Measurements from ENCODE around the gene ASXL1. TPM values are rescaled to one million over a fixed set of nuclear protein-coding genes. Genes with fewer than 3 reads are reported as not detected.

Gene ASXL1
- total RNA-seq, 1 experiment from 2014 or later = 25.7 TPM

DNA sequence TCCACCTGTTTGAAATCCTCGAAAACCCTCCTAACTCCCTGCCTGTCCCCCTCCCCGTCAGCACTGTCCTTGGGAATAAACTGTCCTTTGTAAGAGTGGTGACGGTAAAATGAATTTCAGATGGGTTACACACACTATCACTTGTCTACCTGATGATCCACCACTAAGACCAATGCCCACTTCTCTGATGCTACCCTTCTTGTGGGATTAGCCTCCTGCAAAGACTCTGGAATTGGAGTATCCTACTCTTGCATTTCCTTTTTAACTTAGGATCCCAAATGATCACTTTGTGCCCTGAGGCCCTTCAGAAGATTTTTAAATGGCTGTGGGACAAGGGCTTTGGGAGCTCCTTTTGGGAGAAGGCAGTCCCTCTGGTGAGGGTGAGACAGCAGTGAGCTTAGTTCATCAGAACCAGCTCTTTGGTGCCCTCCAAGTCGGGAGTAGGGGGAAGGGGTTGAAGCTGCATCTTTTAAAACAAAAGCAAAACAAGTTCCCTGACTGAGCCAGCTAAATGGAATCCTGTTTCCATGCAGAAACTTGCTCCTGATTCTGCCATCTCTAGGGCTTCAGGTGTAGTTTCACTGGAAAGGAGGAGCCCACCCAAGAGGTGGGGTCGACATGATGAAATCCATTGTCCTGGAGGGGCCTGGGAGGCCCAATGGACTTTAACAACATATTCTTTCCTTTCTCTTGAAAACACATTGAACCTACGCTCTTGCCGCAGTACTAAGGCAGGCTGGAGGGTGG, 86.5 kb downstream of the ASXL1 start:
- in situ Hi-C loops (cut with HindIII; ENCODE audit: low pct_unique_long_range_greater_than_20kb, low sequenced_read_pairs) = no loop called here

DNA sequence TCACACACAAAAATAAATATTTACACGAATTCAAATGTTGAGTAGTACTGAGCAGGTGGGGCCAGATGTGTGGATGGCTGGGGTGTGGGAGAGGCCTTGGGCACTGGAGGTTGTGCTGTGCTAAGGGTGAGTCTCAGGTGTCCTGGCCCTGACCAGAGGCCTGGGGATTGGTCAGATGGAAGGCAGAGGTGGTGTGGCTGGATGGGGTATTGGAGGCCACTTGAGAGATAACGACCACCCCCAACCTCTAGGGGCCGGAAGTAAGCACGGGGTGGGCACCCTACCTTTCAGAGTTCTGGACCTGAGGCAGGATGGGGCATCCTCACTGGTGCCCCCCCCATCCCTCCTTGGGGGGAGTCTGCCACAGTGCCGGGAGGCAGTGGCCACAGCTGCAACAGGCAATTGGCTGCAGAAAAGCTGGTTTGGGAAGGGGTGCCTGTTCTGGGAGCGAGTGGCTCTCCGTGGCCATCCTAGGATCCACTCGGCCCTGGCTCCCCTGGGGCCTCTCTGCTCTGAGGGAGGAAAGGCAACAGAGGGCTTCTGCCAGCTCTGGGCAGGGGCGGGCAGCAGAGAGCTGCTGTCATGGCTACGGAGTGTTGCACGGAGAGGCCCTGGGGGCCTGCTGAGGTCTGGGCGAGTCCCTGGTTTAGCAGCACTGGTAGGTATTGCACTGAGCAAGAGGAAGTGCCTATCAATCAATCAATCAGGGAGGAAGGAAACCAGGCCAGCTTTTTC, 87.6 kb downstream of the ASXL1 start:
- DNase-seq (ENCODE audit: low read depth) = no peak
- in situ Hi-C loops (cut with HindIII; ENCODE audit: low pct_unique_long_range_greater_than_20kb, low sequenced_read_pairs) = no loop called here

More for the DNA sequence above, 86.5 kb downstream of the ASXL1 start:
- DNase-seq (ENCODE audit: low read depth) = no peak

DNA sequence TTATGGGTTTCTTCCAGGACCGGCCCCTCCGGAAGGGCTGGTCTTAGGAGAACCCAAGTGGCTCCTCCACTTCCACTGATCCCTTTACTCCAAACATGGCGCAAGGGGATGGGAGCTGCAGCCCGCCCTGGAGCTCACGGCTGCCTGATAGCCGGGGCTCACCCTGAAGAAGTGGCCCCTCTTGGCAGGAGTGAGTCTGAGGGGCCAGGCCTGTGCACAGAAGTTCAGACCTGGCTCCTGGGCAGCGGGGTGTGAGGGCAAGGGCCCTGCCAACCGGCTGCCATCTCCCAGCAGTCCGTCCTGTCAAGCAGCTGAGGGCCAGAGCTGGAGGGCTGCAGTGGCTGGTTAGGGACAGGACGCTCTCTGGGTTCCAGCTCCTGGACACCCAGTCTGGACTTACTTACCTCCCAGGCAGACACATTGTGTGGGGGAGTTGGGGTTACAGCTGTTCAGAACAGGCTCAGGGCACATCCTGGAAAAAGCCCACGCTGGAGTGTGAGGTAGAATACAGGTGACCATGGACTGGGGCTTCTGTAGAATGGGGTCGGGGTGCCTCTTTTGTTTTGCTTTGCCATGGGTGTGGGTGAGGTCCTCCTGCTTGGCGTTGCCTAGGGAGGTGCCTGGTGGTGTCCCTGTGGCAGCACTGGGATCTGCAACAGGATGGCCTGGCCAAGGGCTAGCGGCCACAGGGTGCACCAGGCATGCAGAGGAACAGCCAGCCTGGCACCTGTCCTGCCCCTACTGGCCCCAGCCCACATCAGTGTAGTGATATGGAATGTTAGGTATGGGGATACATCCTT, 88.4 kb downstream of the ASXL1 start:
- no peak for DNase-seq (ENCODE audit: low read depth)
- in situ Hi-C loops (cut with HindIII; ENCODE audit: low pct_unique_long_range_greater_than_20kb, low sequenced_read_pairs) = no loop called here

DNA sequence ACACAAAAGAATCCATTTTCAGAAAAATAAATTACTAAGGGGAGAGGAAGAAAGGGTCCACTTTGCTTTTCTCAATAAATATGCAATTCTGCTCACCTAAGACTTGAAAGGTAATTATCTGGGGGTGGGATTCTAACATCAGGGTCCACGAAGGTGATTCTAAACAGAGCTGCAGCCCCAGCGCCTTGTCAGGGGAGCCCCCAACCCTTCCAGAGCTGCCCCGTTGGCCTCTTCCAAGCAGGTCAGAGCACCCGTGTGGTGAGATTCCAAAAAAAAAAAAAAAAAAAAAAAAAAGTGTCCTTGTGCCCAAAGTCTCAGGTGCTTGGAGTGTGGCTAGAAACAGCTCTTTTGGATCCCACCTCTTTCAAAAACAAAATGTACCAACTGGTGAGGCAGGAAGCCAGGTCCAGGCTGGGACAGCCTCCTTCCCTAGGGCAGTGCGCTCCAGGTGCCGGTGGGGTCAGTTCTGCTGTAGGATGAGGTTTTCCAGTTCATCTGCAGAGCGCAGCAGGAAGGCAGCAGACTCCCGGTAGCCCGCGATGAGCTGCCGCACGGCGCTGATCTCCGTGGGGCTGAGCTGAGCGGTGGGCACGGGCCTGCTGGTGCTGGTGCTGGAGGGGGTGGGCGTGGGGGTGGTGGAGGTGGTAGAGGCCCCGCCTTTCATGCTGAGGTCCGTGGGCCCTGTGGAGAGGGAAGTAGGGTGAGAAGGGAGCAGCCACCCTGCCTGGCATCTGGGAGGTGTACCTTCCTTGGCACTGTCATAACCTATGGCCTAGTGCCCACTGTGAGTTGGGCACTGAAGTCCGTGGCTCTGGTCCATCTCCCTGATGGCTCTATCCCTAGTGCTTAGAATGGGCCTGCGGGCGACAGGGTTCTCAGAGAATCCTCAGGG, 89.3 kb downstream of the ASXL1 start:
- no peak for DNase-seq (ENCODE audit: low read depth)
- in situ Hi-C loops (cut with HindIII; ENCODE audit: low pct_unique_long_range_greater_than_20kb, low sequenced_read_pairs) = no loop called here

DNA sequence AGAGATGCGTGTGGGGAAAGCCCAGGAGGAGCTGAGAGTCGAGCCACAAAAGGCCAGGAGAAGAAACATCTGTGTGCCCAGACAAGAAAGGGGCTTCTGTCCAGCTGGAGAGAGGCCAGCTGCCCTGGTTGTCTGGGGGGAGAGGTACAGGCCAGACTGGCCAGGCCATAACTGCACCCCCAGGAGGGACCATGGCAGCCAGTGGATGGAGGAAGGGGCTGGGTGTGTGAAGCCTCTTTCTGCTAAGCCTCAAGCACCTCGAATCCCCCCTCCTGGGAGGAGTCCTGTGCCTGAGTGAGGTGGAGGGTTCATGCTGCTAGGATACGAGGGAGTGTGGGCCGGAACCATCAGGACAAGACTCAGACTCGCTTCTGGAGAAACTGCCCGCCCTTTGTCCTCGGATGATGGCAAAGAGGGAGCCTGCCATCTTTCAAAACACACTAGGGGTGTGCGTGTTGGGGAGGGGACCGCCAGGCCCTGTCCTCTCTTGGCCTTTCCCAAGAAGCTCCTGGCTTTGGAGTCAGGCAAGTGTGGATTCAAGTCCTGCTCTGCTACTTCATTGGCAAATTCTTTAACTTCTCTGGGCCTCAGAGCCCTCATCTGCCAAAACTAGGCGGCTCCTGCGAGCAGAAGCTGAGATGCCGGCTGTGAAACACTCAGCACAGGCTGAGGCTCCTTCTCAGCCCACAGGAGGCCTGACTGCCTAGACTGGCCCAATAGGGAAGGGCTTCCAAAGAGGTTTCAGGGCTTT, 90.3 kb downstream of the ASXL1 start:
- in situ Hi-C loops (cut with HindIII; ENCODE audit: low pct_unique_long_range_greater_than_20kb, low sequenced_read_pairs) = no loop called here
- DNase-seq (ENCODE audit: low read depth) = no peak

DNA sequence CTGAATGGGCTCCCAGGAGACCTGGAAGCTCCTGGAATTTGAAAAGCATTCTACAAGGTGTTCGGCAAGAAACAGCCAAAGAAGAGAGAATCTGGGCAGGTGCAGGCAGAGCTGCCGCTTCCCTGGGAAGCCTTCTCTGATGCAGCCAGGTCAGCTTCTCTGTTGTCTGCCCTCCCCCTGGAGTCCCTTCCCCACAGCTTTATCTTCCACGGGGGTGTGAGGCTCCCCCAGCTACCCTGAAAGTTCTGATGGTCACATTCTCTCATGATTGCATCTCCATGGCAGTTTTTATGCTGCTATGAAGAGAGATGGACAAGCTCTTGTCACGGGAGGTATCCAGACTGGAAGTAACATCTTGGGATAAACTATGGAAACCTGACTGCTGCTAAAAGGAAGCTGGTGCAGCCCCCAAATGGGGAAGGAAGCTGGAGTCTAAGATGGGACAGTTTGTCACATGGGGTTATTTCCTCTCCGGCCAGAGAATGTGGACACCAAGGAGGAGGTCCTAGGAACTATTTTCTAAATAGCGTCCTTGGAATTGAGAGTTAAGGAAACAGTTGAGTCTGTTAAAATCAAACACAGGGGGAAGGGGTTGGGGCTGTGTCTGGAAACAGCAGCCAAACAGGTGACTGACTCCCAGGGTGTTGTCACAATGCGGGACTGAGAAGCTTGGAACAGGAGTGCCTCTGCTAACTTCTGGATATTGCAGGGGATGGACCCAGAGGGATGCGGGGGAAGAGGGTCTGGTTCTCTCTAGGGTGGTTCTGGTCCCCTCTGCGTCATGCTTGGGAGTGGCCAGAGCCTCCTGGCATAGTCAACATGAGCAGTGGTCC, 91.1 kb downstream of the ASXL1 start:
- DNase-seq (ENCODE audit: low read depth) = no peak
- in situ Hi-C loops (cut with HindIII; ENCODE audit: low pct_unique_long_range_greater_than_20kb, low sequenced_read_pairs) = no loop called here

DNA sequence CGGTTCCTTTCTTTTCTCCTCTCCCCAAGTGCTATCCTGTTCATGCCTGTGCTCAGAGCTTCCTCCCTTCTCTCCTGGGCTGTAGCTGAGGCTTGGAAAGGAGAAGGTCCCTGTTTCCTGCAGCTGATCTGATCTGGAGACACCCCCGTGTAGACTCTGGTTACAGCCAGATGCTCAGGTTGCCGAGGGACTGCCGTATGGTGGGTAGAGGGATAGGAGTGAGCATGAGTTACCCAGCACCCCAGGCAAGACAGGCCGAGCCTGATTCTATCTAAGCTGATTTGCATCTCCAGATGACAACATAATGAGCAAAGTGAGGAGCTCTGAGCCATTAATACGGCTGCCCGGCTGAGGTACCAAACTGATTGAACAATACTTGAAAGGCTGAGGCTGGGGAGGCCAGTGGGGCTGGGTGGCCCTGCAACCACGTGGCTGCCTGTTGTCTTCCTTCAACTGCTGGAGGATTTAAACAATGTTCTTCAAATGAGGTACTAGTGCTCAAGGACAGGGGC, 91.8 kb downstream of the ASXL1 start:
- DNase-seq (ENCODE audit: low read depth) = no peak
- in situ Hi-C loops (cut with HindIII; ENCODE audit: low pct_unique_long_range_greater_than_20kb, low sequenced_read_pairs) = no loop called here

DNA sequence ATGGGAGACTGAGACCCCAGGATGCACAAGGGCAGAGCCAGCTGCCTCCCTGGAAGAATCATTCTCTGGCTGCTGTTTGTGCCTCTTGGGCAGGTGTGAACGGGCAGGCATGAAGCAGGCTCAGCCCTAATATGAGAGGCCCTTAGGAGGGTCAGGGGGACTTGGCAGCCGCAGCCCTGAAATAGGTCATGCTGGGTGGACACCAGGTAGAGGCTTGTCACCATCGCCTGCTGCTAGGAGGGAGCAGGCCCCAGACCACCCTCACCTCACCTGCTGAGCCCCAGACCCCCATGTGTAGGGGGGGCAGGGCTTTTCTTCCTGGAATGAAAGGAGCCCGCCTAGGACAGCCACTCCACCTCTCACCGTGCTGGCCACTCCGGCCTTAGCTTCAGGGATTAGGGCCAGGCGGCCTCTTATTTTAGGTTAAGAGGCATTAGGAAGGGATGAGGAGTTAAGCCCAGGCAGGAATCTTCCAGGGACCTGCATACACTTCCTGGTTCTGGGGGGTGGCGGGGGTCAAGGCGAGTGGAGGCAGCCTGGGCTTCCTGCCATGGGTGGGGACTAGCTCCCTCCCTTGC, 92.4 kb downstream of the ASXL1 start:
- DNase-seq (ENCODE audit: low read depth) = no peak
- in situ Hi-C loops (cut with HindIII; ENCODE audit: low pct_unique_long_range_greater_than_20kb, low sequenced_read_pairs) = no loop called here

DNA sequence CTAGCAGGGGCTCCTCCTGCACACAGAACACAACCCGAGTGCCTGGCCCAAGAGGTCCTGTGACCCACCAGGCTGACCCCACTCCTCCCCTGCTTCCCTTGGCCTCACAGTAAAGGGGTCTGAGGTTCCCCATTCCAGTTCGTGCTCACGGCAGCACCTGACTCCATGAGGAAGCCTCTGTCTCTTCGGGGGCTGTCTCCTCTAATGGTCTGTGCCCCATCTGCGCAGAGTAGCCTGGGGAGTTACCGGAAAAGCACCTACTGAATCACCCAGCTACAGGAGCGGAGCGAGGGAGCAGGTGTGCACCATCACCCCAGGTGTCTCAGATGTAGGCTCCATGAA, 93.2 kb downstream of the ASXL1 start:
- no peak for DNase-seq (ENCODE audit: low read depth)
- in situ Hi-C loops (cut with HindIII; ENCODE audit: low pct_unique_long_range_greater_than_20kb, low sequenced_read_pairs) = no loop called here

DNA sequence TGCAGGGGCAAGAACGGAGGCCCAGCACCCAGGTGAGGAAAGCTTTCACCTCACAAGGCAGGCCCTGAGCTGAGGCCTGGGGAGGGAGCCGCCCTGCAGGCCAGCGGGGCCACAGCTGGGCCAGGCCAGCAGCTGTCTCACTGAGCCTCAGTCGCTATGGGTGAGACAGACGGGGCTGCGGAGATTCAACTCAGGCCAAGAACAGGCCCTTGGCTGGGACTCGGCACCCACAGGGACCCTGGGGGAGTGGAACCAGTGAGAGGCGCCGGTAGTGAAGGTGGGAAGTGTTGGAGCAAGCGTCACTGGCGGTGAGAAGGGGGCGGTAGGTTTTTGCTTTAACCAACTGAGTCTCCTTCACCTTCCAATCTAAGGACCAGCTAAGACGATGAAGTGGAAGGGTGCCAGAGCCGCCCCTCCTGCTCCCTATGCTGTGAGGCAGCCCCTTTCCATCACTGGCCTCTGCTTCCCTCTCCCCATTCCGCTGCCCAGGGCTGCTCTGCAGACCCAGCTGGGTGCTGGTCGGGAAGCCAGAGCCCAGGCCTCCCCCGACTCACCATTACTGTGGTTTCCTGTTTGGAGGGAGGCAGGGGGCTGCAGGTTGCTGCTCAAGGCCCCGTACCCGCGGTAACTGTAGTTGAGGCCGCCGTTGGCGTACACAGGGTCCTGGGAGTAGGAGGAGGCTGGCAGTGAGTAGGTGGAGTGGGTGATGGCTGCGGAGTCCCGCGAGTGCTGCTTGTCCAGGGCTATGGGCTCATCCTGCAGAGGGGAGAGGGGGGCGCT, 93.7 kb downstream of the ASXL1 start:
- in situ Hi-C loops (cut with HindIII; ENCODE audit: low pct_unique_long_range_greater_than_20kb, low sequenced_read_pairs) = no loop called here

DNA sequence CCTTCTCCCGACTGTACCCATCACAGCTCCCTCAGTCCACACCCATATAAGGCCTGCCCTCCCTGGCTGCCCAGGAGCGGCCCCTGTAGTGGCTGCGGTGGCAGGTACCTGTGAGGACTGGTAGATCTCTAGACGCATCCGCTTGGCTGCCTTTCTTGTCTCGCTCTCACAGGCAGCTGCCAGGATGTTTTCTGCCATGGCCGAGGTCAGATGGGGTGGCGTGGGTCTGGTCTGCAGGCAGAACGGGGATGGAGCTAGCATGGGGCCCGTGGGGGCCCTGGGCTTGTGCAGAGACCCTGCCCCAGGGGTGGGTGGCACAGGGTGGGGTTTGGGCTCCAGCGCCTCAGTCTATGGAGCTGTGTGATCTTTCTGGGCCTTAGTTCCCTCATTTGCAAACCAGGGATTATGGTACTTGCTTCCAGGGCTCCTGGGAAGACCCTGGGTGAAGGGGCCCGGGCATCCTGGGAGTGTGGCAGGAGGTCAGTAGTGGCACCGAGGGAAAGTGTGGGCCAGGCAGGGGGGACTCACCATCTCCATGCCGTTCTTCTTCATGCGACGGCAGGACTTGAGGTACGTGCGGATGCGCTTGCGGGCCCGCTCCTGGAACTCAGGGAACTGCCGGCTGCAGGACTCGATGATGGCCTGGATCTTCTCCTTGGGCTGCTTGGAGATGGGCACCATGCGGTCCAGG, 94.8 kb downstream of the ASXL1 start:
- no peak for DNase-seq (ENCODE audit: low read depth)
- in situ Hi-C loops (cut with HindIII; ENCODE audit: low pct_unique_long_range_greater_than_20kb, low sequenced_read_pairs) = no loop called here

More for the DNA sequence above, 93.7 kb downstream of the ASXL1 start:
- no peak for DNase-seq (ENCODE audit: low read depth)

DNA sequence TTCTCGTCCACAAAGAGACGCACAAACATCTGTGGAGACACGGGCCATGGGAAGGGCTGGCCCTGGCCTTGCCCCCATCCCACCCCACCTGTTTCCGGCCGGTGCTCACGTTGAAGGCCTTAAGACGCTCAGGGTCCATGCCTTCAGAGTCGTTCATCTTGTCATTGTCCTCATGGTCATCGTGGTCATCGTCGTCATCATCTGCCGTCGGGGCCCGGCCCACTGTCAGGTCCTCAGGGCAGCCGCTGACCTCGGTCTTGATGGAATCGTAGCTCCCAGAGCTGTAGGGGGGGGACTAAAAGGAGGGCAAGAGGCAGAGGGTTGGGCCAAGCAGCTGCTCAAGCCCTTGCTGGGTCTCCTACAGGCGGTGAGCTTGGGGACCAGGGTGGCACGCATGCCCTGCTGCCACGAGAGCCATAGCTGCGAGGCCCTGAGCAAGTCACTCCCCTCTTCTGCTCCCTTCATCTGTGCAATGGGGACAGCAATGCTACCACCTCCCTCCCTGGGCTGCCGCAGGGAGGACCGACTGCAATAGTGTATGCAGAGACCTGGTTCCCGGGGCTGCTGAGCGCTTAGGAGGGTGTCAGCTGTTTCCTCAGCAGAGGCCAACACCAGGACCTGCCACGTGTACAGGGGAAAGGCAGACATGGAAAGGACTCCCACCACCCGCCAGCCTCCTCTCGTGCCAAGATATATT, 95.5 kb downstream of the ASXL1 start:
- in situ Hi-C loops (cut with HindIII; ENCODE audit: low pct_unique_long_range_greater_than_20kb, low sequenced_read_pairs) = no loop called here
- DNase-seq (ENCODE audit: low read depth) = no peak

DNA sequence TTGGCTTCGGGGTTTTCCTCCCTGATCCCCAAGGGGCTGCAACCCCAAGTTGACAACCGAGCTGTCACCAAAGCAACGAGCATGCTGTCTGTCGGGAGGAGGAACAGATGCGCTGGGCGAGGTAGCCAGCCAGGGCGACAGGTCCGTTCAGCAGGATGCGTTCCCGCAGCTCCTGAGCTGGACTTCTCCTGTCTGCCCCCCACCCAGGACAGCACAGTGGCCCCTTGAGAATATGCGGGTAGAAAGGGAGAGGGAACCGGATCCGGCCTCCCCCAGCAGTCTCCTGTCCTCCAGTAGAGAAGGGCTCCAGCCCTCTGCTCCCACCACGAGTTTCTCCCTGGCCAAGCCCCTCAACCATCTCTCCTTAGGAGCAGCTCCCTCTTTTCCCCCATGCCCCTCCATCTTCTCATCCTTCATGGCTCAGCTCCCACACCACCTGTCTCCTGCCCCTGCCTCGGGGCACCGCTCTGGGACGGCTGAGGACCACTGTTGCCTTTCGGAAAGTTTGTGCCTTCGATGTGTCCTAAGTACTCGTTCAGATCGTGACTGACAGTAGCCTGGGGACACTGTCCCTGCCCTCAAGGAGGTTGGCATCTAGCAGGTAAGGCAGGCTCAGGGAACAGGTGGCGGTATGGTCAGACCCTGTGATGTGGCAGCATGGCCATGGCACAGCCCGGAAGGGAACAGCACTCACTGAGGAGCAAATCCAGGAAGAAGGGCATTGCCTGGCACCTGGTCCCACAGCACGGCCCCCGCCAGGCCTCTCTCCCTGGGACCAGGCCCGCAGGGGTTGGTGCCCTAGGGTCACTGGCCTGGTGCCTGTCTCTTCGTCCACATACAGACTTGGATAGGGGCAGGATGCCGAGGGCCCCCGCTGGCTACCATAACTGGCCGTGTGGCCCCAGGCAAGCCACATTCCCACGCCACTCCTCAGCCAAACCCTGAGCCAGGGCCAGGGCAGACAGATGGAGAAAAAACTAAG, 96.3 kb downstream of the ASXL1 start:
- DNase-seq (ENCODE audit: low read depth) = no peak

More for the DNA sequence above, 96.3 kb downstream of the ASXL1 start:
- in situ Hi-C loops (cut with HindIII; ENCODE audit: low pct_unique_long_range_greater_than_20kb, low sequenced_read_pairs) = no loop called here

All from Caki2 (cell line).